ENCODE data around the gene SNRNP70. TPM values are rescaled to one million over a fixed set of nuclear protein-coding genes. Genes with fewer than 3 reads are reported as not detected.
"Not testable (repeated sequence)": the region's sequence is repeated elsewhere in the genome, so short reads cannot be mapped to it uniquely, and the experiment has no call there.

SNRNP70 gene
- total and polyA plus RNA-seq, 2 of the 13 experiments (the other 11 are each of a cell fraction or from before 2014, with no cell fraction given): 150 to 210 TPM

DNA sequence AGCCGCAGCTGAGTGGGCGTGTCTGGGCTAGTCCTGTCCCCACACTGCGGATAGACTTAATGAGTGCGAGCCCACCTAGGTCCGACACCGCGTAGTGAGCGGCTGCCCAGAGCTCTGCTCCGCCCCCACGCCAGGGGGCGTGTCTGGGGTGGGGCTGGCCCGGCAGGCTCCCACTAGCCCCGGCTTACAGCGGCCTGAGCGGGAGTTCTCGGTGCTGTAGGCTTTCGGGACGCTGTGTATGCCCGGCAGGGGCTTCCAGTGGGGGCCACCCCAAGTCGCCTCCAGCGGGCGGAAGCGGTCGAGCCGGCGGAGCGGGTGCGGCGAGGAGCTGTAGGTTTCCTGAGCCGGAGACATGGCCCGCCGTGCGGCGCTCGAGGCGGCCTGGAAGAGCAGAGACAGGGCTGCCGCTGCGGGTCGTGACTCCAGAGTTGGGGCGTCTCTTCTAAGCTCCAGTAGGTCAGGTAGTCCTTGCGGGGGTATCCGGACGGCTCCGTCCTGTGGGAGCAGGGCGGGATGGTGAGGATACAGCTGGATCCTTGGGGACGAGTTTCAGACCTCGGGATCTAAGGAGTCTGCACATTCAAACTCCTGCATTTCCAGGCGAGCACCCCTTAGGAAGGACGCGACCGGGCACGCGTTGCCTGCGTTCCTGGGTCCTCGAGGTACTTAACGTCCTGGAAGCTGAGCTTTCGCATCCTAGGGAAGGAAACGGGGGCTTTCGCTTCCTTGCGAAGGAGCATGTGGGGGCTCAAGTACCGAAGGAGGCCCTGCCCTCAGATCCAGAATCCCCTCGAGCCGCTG is 28.9 kb upstream of the SNRNP70 start (continued):
- TF ChIP-seq, protein P1, sequence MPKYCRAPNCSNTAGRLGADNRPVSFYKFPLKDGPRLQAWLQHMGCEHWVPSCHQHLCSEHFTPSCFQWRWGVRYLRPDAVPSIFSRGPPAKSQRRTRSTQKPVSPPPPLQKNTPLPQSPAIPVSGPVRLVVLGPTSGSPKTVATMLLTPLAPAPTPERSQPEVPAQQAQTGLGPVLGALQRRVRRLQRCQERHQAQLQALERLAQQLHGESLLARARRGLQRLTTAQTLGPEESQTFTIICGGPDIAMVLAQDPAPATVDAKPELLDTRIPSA (CRISPR knock-in tag; IDR thresholded peaks at IDR 0.05; ENCODE audit: borderline replicate concordance): no peak
- TF ChIP-seq ZBTB7B (CRISPR knock-in tag; IDR thresholded peaks at IDR 0.05): peak; percentile 30; the same call in 1 of the 2 replicates
- peak; percentile 32; the same call in 1 of the 2 replicates for TF ChIP-seq SPEN (CRISPR knock-in tag; IDR thresholded peaks at IDR 0.05; ENCODE audit: low read depth)
- 0 out of 2 replicates have a peak, but pooled peaks have one; percentile 26 for TF ChIP-seq GFI1 (CRISPR knock-in tag; IDR thresholded peaks at IDR 0.05; ENCODE audit: borderline replicate concordance)
- TF ChIP-seq, protein P2, sequence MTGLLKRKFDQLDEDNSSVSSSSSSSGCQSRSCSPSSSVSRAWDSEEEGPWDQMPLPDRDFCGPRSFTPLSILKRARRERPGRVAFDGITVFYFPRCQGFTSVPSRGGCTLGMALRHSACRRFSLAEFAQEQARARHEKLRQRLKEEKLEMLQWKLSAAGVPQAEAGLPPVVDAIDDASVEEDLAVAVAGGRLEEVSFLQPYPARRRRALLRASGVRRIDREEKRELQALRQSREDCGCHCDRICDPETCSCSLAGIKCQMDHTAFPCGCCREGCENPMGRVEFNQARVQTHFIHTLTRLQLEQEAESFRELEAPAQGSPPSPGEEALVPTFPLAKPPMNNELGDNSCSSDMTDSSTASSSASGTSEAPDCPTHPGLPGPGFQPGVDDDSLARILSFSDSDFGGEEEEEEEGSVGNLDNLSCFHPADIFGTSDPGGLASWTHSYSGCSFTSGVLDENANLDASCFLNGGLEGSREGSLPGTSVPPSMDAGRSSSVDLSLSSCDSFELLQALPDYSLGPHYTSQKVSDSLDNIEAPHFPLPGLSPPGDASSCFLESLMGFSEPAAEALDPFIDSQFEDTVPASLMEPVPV (CRISPR knock-in tag; IDR thresholded peaks at IDR 0.05): peak; percentile 34; the same call in 1 of the 2 replicates
- 0 out of 2 replicates have a peak, but pooled peaks have one; percentile 16 for TF ChIP-seq SRY (CRISPR knock-in tag; IDR thresholded peaks at IDR 0.05)
- TF ChIP-seq, protein P3, sequence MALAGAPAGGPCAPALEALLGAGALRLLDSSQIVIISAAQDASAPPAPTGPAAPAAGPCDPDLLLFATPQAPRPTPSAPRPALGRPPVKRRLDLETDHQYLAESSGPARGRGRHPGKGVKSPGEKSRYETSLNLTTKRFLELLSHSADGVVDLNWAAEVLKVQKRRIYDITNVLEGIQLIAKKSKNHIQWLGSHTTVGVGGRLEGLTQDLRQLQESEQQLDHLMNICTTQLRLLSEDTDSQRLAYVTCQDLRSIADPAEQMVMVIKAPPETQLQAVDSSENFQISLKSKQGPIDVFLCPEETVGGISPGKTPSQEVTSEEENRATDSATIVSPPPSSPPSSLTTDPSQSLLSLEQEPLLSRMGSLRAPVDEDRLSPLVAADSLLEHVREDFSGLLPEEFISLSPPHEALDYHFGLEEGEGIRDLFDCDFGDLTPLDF (CRISPR knock-in tag; IDR thresholded peaks at IDR 0.05): no peak
- no peak for TF ChIP-seq JUND (CRISPR knock-in tag; IDR thresholded peaks at IDR 0.05)
- TF ChIP-seq, protein P4, sequence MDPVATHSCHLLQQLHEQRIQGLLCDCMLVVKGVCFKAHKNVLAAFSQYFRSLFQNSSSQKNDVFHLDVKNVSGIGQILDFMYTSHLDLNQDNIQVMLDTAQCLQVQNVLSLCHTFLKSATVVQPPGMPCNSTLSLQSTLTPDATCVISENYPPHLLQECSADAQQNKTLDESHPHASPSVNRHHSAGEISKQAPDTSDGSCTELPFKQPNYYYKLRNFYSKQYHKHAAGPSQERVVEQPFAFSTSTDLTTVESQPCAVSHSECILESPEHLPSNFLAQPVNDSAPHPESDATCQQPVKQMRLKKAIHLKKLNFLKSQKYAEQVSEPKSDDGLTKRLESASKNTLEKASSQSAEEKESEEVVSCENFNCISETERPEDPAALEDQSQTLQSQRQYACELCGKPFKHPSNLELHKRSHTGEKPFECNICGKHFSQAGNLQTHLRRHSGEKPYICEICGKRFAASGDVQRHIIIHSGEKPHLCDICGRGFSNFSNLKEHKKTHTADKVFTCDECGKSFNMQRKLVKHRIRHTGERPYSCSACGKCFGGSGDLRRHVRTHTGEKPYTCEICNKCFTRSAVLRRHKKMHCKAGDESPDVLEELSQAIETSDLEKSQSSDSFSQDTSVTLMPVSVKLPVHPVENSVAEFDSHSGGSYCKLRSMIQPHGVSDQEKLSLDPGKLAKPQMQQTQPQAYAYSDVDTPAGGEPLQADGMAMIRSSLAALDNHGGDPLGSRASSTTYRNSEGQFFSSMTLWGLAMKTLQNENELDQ (CRISPR knock-in tag; IDR thresholded peaks at IDR 0.05; ENCODE audit: borderline replicate concordance): no peak
- peak; percentile 46; the same call in 1 of the 2 replicates for TF ChIP-seq GABPB1 (CRISPR knock-in tag; IDR thresholded peaks at IDR 0.05)
- TF ChIP-seq HDAC6 (IDR thresholded peaks at IDR 0.05; ENCODE audit: low read depth, low read length): no peak
- peak; percentile 59; the same call in 1 of the 2 replicates for TF ChIP-seq KDM2A (CRISPR knock-in tag; IDR thresholded peaks at IDR 0.05; ENCODE audit: borderline replicate concordance, low read depth)
- TF ChIP-seq ZNF619 (CRISPR knock-in tag; IDR thresholded peaks at IDR 0.05): no peak
- TF ChIP-seq SAP130 (CRISPR knock-in tag; IDR thresholded peaks at IDR 0.05; ENCODE audit: low read depth): peak; percentile 55

DNA sequence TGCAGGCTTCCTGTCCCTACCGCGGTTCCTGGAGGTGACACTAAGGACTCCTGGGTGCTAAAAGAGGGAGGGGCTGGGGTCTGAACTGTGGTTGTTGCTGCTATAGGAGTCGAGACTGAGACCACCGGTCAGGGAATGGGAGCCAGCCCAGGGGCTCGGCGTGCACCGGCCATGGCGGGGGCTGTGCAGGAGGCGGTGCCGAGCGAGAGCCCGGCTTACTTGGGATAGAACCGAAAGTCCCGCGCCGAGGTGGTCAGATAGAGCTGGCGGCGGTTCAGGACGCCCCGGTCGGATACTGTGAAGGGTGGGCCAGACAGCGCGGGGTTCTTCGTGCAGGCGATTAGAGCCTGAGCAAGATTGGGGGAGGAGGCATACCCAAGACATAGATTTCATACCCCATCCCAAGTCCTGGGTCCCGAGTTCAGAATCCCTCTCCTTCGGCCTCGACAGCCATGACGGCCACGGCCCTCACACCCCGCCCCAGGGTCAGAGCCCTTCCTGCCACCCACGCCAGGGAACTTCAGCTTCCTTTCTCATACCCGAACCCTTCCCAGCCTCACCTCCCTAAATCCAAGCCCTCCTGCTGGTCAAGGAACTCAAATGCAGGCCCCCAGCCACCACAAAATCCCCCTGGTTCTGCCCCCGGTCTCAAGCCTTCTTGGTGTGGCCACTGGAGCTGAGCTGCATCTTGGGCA is 28.2 kb upstream of the SNRNP70 start:
- BruUV-seq (replicated peaks); H3K79me2 ChIP-seq (ENCODE audit: insufficient read depth, low read length); CTCF ChIA-PET (ENCODE audit: low intra/inter-chr PET ratio, low total read pairs); H3K36me3 ChIP-seq (replicated peaks in 1 of 2; ENCODE audit: control insufficient read depth in 1 of 2, insufficient read depth in 2 of 2, low read length in 2 of 2); H3K27ac ChIP-seq (ENCODE audit: extremely low read length, insufficient read depth, low read length); H3K9me3 ChIP-seq (ENCODE audit: low read length); H4K20me1 ChIP-seq (ENCODE audit: insufficient read depth, low read length); DNase-seq (ENCODE audit: low spot score); FAIRE-seq; in situ Hi-C loops (cut with HindIII; ENCODE audit: extremely low pct_ligation_motif_present, low pct_unique_long_range_greater_than_20kb); intact Hi-C loops (cut with micrococcal nuclease; ENCODE audit: unreplicated experiment); H3K9ac ChIP-seq (ENCODE audit: insufficient read depth, low read depth, low read length): not testable (repeated sequence)
- Histone ChIP-seq H2AFZ (ENCODE audit: low read length) (peak overlapping the region; percentile 72), H3K4me1 (ENCODE audit: insufficient read depth, low read length) (peaks cover 17% of the 10 kb centered on the region), H3K4me2 (ENCODE audit: low read depth, low read length) (peak overlapping the region; percentile 93), H3K27me3 (ENCODE audit: control insufficient read depth in 1 of 2, insufficient read depth in 2 of 2, low read length in 2 of 2) (peaks cover 11 to 48% of the 10 kb centered on the region in 2 experiments; a peak in 4 of 5 replicates), H3K4me3 (replicated peaks in 1 of 3; ENCODE audit: insufficient read depth in 1 of 3, low read depth in 2 of 3, low read length in 3 of 3) (peak overlapping the region; percentile 54 to 71 (median 63); a peak in 5 of 6 replicates)
- WGBS (ENCODE audit: low lambda C conversion rate): 18% methylated on average over 6 of the region's 34 CpGs
- ATAC-seq: peak; percentile 44
- POLR2A ChIA-PET: interaction anchor here (1.1 kb wide), 1 partner anchor 8 kb away, joined by 3 read pairs; the partner anchor contains the start of gene NTF4
